ENCODE measurements around the gene TPO.

TPO gene

GRCh38 chr2:1584691-1585485 is 171.6 kb downstream of the TPO start:
- TF ChIP-seq GATA3 (IDR thresholded peaks at IDR 0.05; ENCODE audit: low read depth, low read length) (no peak), GATA2 (IDR thresholded peaks at IDR 0.05; ENCODE audit: low read depth, low read length) (no peak)

GRCh38 chr2:1585635-1586034 is 172.4 kb downstream of the TPO start:
- TF ChIP-seq GATA3 (IDR thresholded peaks at IDR 0.05; ENCODE audit: low read depth, low read length) (no peak), GATA2 (IDR thresholded peaks at IDR 0.05; ENCODE audit: low read depth, low read length) (no peak)

GRCh38 chr2:1586251-1586922 is 173.1 kb downstream of the TPO start:
- TF ChIP-seq GATA3 (IDR thresholded peaks at IDR 0.05; ENCODE audit: low read depth, low read length) = no peak

GRCh38 chr2:1586923-1587840 is 173.9 kb downstream of the TPO start:
- TF ChIP-seq GATA3 (IDR thresholded peaks at IDR 0.05; ENCODE audit: low read depth, low read length) (no peak), GATA2 (IDR thresholded peaks at IDR 0.05; ENCODE audit: low read depth, low read length) (no peak)

GRCh38 chr2:1588051-1588977 is 175.1 kb downstream of the TPO start:
- TF ChIP-seq GATA3 (IDR thresholded peaks at IDR 0.05; ENCODE audit: low read depth, low read length) (no peak), GATA2 (IDR thresholded peaks at IDR 0.05; ENCODE audit: low read depth, low read length) (no peak)

GRCh38 chr2:1588978-1589621 is 175.8 kb downstream of the TPO start:
- TF ChIP-seq GATA2 (IDR thresholded peaks at IDR 0.05; ENCODE audit: low read depth, low read length) (no peak), GATA3 (IDR thresholded peaks at IDR 0.05; ENCODE audit: low read depth, low read length) (no peak)

GRCh38 chr2:1590596-1591460 is 177.6 kb downstream of the TPO start:
- TF ChIP-seq GATA2 (IDR thresholded peaks at IDR 0.05; ENCODE audit: low read depth, low read length) (peak; percentile 46), GATA3 (IDR thresholded peaks at IDR 0.05; ENCODE audit: low read depth, low read length) (no peak)

- no peak for TF ChIP-seq GATA2 (IDR thresholded peaks at IDR 0.05; ENCODE audit: low read depth, low read length)
- no peak for TF ChIP-seq GATA3 (IDR thresholded peaks at IDR 0.05; ENCODE audit: low read depth, low read length)
Observed at GRCh38 chr2:1591461-1591770, 178.2 kb downstream of the TPO start.
